ENCODE data around the gene EBF4. TPM values are rescaled to one million over a fixed set of nuclear protein-coding genes. Genes with fewer than 3 reads are reported as not detected.

Gene EBF4
- total RNA-seq, 1 donor, result 2.6 TPM

GRCh38 chr20:2775139-2775538 is 82.6 kb downstream of the EBF4 start:
- H3K4me3 ChIP-seq (ENCODE audit: low read depth, low read length), result no peak overlapping the region
- TF ChIP-seq CTCF (IDR thresholded peaks at IDR 0.05; ENCODE audit: insufficient read depth, low read depth, low read length), result no peak
- no peak for DNase-seq (ENCODE audit: low read depth)

GRCh38 chr20:2778602-2779321 is 86.2 kb downstream of the EBF4 start:
- no peak for TF ChIP-seq CTCF (IDR thresholded peaks at IDR 0.05; ENCODE audit: insufficient read depth, low read depth, low read length)
- no peak for DNase-seq (ENCODE audit: low read depth)
- no peak overlapping the region for H3K4me3 ChIP-seq (ENCODE audit: low read depth, low read length)

GRCh38 chr20:2780948-2781347 is 88.4 kb downstream of the EBF4 start:
- H3K4me3 ChIP-seq (ENCODE audit: low read depth, low read length), result no peak overlapping the region
- DNase-seq (ENCODE audit: low read depth), result no peak
- no peak for TF ChIP-seq CTCF (IDR thresholded peaks at IDR 0.05; ENCODE audit: insufficient read depth, low read depth, low read length)

- TF ChIP-seq CTCF (IDR thresholded peaks at IDR 0.05; ENCODE audit: insufficient read depth, low read depth, low read length), result no peak
- no peak overlapping the region for H3K4me3 ChIP-seq (ENCODE audit: low read depth, low read length)
- no peak for DNase-seq (ENCODE audit: low read depth)
Measured at GRCh38 chr20:2783908-2784566, 91.5 kb downstream of the EBF4 start.

GRCh38 chr20:2793471-2793870 is 100.9 kb downstream of the EBF4 start:
- TF ChIP-seq CTCF (IDR thresholded peaks at IDR 0.05; ENCODE audit: insufficient read depth, low read depth, low read length), result no peak
- no peak for DNase-seq (ENCODE audit: low read depth)
- no peak overlapping the region for H3K4me3 ChIP-seq (ENCODE audit: low read depth, low read length)

- no peak for TF ChIP-seq CTCF (IDR thresholded peaks at IDR 0.05; ENCODE audit: insufficient read depth, low read depth, low read length)
- no peak overlapping the region for H3K4me3 ChIP-seq (ENCODE audit: low read depth, low read length)
- DNase-seq (ENCODE audit: low read depth), result no peak
Measured at GRCh38 chr20:2794202-2794748, 101.7 kb downstream of the EBF4 start.
